ENCODE results near the gene CAPN12.
A peak's percentile ranks its signal among the peaks of the same experiment; 100 is the strongest.

CAPN12 gene

DNA sequence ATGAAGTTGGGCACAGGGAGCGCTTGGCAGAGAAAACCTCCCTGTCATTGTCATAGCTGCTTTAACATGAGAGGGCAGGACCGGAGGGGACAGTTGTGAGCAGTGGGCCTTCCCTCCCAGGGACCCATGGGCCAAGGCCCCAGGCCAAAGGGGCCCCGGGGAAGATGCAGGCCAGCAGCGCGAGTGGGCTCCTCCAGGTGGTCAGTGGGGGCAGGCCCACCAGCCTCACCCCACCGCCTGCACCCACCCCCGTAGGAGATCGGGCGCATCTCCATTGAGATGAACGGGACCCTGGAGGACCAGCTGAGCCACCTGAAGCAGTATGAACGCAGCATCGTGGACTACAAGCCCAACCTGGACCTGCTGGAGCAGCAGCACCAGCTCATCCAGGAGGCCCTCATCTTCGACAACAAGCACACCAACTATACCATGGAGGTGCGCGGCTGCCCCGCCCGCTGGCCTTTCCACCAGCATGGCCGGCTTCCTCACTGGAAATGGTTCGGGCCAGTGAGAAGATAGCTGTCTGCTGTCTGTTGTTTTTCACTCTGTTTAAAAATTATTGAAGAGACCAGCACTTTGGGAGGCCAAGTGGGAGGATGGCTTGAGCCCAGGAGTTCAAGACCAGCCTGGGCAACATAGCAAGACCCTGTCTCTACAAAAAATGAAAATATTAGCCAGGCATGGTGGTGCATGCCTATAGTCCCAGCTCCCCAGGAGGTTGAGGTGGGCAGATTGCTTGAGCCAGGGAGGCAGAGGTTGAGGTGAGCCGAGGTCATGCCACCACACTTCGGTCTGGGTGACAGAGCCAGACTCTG is 18.6 kb downstream of the CAPN12 start:
- no peak for DNase-seq

DNA sequence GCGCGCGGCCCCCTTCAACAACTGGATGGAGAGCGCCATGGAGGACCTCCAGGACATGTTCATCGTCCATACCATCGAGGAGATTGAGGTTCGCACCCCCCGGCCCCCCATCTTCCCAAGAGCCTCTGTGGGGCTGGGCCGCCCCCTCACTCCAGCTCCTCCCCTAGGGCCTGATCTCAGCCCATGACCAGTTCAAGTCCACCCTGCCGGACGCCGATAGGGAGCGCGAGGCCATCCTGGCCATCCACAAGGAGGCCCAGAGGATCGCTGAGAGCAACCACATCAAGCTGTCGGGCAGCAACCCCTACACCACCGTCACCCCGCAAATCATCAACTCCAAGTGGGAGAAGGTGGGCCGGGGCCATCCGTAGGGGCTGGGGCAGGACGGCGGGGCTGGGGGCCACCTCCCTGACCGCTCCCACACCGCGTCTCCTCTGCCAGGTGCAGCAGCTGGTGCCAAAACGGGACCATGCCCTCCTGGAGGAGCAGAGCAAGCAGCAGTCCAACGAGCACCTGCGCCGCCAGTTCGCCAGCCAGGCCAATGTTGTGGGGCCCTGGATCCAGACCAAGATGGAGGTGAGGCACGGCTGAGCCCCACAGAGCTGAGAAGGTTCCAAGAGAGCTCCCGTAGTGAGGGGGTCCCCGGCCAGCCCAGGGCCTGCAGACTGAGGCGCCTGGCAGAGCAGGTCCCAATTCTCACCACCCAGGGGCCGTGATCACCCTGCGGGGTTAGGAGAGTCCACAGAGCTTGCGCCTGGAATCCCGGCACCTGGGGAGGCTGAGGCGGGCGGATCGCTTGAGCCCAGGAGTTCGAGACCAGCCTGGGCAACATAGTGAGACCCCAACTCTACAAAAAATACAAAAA is 20.1 kb downstream of the CAPN12 start:
- DNase-seq = no peak

DNA sequence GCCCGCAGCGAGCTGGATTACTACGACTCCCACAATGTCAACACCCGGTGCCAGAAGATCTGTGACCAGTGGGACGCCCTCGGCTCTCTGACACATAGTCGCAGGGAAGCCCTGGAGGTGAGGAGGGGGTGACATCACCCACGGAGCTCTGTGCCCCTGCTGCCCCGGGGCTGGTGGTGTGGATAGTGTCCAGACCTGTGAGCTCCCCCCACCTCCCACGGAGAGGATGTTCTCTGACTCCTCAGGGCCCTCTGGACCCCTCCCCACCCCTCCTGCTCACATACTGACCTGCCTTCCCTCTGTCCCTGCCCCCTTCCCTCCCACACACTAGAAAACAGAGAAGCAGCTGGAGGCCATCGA is 20.7 kb downstream of the CAPN12 start:
- DNase-seq = no peak

DNA sequence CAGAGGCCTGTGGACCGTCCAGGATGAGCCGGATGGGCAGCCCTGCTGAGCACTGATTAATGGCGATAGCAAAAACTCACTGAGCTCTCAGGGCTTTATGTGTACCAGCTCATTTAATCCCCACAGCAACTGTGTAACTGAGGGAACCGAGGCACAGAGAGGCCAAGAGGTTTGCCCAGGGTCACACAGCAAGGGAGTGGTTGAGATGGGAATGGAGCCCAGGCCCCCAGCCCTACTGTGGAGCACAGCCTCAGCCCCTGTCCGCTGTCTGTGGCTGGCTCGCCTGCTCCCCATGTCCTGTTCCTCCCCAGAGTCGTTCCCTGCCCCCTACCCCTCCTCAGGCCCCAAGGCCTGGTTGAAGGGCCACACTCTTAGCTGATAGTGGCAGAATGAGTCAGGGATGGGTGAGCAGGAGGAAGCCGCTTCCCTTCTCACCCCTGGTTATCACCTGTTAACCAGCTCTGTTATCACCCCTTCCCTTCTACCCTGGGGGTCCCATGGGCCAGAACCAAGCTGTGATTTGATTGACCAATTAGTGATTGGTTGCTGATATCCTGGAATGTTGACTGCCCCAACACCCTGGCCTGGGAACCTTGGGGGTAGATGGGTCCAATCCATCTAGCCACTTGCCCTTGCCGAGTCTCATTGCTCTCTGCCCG is 21.2 kb downstream of the CAPN12 start:
- no peak for DNase-seq

DNA sequence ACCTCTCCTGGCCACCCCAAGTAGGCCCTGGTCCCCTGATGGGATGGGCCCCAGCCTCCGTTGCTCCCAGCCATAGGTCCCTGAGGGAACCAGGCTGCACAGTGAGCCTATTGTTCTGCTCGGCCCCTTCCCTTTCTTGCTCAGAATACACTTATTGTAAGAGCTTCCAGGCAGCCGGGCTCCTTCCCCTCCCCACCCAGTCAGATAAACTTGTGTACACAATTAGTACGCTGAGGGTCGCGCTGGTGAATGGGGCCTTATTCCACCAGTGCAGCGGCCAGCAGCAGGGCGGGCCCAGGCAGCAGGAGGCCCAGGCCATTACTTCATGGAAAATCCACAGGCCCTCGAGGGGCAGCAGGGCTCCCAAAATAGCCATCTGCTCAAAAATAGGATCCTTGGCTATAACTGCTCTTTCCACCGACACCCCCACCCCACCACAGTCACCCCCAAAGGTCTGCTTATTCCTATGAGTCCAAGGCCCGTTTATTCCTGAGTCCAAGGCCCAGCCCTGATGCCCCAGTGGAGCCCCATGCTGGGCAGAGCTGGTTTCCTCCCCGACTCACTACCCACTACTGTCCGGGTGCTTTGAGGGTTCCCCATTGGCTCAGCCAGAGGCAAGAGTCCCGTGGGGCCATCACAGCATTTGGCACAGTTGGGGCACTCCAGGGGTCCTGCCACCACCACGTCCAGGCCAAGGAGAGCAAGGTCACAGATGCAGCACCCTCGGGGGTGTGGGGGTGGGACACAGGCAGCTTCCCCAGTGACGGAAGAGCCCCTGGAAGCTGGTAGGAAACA is 22.1 kb downstream of the CAPN12 start:
- peak; percentile 88 for DNase-seq

DNA sequence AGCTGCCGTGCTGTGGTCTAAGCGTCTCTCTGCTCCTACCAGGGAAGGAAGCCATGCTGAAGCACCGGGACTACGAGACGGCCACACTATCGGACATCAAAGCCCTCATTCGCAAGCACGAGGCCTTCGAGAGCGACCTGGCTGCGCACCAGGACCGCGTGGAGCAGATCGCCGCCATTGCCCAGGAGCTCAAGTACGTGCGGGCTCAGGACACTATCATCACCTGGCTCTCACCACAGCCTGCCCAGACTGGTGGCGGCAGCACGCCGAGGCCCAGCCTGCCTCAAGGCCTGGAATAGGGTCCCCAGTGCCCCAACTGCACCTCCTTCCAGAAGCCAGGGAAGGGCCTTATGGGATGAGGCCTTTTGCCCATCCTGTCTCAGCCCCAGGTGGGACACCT is 22.8 kb downstream of the CAPN12 start:
- no peak for DNase-seq

DNA sequence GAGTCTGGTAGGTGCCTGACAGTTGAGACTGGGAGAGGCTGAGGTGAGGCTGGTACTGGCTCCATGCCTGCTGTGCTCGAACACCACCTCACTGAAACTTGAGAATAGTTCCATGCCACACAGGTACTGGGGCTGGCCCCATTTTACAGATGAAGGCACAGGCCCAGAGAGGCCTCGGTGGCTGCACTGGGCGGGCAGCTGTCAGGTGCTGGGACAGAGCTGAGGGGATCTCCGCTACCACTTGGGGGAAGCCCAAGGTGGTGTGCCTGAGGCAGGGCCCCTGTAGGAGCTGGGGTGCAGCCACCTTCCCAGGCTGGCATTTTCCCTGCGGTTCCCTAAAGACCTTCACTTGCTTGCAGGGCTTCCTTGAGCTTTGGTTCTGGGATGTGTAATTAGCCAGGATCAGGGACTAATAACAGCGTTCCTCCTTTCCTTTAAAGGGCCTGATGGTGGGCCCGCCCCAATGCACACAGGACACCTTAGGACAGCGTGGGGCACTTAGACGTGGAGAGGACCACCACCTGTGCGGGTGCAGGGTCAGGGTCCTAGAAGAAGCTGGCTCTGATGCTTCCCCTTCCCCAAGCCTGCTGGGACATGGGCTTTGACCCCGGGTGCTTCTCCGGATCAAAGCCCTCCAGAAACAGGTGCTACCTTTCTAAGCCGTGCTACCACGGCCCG is 23.6 kb downstream of the CAPN12 start:
- DNase-seq = no peak

DNA sequence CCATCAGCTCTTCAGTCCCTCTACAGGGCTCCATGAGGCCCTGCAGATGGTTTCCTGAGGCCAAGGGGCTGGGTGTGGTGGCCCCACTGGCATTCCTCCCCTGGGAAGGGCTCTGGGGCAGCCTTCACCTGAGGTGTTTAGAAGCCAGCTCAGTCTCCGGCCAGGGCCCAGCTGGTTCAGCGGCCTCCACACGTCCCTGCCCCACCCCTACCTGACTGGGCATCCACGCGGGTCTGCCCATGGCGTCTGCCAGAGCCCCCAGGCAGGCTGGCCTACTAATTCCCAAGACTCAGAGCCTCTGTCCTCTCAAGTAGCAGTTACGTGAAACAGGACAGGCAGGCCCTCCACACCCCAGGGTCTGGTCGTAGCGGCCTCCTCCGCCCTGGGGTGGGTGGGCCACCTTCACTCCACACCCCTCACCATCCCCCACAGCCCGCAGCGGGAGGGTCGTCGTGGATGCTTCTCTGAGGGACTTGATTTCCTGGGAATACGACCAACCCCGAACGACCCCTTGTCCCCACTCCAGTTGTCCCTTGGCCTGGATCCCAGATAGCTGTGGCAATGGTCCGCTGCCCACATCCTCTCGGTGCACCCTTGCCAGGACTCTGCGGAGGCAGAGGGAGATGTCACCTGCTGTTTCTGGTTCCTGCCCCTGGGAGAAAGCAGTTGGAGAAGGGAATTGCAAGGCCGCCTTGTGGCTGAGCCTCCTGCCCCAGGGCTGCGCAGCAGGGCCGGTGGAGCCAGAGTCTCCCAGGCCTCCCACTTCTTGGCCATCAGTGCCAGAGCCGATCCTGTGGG is 24.3 kb downstream of the CAPN12 start:
- no peak for DNase-seq

DNA sequence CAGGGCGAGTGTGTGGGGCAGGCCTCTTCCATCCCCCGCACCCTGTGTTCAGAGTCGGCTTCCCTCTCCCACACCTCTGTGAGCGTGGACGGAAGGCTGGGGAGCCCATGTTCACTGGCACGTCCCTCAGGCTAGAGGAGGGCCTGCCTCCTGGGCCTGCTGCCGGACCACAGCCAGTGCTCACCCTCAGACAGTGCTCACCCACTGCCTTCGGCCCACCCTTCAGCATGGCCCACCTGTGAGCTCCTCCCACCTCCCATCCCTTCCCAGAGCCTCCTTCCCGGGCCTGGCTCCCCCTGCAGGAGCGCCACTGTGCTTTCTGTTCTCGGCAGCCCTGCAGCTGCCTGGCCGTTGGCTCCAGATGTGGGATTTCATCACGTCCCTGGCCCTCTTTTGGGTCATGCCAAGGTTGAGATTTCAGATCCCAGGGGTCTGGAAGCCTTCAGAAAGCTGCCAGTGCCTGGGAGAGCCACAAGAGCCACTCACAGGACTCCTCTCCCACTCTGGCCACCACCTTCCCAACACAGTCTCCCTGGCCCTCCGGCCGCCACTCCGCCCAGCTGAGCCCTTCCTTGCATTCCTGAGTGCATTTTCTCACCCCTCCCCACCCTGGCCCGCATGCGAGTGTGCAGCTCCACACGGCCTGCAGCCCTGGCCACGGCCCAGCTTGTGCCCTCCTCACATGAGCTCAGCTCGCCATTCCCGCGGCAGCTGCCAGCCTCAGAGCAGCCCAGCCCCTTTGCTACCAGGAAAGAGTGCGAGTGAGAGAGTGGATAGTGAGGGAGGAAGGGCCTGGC is 25.3 kb downstream of the CAPN12 start:
- peak; percentile 53 for DNase-seq

DNA sequence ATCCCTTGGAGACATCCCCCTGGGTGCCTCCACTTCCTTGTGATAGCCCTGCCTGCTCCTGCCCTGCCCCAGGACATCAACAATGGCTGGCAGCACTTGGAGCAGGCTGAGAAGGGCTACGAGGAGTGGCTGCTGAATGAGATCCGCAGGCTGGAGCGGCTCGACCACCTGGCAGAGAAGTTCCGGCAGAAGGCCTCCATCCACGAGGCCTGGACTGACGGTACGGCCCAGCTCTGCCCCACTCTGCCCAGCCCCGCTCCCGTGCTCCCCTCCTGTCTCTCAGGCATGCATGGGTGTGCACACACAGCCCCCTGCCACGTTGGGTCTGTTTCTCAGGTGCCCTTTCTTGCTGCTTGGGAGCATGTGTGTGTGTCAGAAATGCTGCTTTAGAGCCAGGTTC is 26.4 kb downstream of the CAPN12 start:
- no peak for DNase-seq

DNA sequence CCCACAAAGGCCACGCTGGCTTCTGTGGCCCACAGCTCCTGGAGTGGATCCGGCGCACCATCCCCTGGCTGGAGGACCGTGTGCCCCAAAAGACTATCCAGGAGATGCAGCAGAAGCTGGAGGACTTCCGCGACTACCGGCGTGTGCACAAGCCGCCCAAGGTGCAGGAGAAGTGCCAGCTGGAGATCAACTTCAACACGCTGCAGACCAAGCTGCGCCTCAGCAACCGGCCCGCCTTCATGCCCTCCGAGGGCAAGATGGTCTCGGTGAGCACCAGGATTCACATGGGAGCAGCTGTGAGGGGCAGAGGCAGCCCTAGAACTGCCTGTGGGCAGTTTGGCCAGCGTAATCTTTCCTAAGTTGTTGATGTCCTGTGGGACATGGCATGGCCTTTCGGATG is 27.2 kb downstream of the CAPN12 start:
- no peak for DNase-seq

DNA sequence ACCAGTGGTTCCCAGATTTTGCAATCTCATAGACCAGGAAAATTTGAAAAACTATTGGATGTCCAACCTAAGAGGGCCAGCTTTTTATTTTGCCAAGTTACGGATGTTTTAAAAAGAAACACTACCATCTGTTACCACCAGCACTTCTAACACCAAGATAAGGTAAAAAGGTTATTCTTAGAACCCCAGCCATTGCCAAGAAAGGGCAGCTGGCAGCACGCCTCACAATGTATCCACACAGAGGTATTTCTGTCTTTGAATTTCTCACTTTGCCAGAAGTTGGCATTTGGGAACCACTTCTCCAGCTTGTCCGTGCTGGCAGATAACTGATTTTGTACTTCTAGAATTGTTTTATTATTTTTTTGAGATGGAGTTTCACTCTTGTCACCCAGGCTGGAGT is 28.7 kb downstream of the CAPN12 start:
- no peak for DNase-seq

DNA sequence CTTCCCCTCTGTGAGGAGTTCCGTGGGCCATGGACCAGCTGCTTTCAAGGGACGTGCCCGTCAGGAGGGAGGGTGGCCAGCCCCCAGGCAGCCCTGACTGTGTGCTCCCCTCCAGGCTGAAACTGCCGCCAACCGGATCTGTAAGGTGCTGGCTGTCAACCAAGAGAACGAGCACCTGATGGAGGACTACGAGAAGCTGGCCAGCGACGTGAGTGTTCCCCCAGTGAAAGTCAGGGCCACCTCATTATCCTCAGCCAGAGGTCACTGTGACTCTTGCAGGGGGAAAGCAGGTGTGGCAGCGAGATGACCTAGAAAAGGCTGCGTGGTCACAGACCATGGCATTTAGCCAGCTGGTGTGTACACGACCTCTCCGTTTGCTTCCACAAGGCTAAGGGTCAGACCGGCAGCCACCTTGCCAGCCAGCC is 29.9 kb downstream of the CAPN12 start:
- DNase-seq = no peak

DNA sequence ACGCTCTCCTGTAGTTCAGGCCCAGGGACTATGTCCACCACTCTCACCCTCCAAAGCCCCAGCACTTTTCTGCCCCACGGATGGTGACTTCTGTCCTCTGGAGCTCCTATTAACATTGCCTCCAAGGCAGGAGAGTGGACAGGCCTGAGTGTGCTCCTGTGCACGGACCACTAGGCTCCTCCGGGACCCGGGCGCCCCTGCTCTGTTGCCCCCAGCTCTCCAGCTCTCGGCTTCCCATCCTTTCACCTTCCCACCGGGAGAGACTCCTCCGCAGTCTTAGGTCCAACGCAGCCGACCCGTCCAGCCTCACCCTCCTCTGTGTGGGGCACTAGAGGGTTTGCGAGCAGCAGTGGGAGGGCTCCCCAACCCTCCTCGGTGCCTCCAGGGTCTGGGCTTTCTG is 30.4 kb downstream of the CAPN12 start:
- DNase-seq = no peak

DNA sequence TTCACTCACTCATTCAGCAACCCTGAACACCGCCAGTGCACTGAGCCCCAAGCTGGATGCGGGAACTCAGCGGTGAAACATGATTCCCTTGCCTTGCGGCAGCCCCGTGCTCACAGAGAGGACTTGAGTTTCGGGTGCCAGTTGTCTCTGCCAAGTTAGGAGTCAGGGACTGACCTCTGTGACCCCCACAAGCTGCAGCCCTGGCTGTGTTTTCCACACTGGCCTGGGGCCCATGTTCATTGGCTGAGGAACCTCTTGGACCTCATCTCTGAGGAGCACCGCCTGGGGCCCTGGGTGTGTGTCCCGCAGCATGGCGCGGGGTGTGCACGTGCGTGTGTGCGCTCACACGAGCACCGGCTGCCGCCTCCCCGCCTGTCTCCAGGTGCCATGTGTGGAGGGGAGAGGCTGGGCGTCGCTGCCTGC is 31.0 kb downstream of the CAPN12 start:
- DNase-seq = no peak

DNA sequence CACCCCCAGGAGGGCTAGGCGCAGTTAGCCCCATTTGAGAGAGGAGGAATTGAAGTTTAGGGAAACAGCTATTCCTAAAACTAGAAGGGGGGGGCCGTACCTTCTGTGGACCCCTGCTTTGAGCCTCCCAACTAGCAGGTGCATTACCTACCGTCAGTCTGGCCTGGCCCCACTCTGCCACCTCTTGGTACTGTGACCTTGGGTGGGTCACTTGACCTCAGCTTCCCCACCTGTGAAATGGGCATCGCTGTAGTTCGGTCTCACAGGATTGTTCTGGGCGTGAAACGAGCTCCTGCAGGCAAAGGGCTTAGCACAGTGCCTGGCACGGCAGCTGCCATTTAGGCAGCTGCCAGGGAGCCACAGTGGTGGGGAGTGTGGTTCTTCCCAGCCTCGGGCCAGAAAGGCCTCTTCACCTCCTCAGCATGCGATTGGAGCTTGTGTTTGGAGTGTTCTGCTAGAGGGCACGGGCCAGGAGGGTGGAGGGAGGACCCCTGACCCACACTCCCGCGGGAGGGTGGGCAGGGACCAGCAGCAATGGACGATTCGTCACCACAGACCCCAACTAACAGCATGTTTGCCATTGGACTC is 32.0 kb downstream of the CAPN12 start:
- no peak for DNase-seq

DNA sequence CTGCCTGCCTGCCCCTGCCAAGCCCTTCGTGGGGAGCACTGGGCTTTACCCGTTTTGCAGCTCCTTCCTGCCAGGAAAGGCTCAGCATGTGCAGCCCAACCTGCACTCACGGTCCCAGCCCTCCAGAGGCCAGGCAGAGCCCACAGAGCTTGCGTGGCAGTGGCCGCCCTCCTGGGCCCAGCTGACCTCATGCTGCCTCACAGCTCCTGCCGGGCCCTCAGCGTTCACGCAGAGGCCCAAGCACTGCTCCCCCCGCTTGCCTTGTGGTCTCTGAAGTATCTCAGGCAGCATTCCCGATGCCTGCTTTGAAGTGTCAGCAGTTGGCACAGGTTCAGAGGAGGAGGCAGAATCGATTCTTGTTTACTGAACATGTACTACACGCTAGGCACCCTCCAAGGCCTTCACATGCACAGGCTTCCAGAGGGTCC is 32.5 kb downstream of the CAPN12 start:
- no peak for DNase-seq

DNA sequence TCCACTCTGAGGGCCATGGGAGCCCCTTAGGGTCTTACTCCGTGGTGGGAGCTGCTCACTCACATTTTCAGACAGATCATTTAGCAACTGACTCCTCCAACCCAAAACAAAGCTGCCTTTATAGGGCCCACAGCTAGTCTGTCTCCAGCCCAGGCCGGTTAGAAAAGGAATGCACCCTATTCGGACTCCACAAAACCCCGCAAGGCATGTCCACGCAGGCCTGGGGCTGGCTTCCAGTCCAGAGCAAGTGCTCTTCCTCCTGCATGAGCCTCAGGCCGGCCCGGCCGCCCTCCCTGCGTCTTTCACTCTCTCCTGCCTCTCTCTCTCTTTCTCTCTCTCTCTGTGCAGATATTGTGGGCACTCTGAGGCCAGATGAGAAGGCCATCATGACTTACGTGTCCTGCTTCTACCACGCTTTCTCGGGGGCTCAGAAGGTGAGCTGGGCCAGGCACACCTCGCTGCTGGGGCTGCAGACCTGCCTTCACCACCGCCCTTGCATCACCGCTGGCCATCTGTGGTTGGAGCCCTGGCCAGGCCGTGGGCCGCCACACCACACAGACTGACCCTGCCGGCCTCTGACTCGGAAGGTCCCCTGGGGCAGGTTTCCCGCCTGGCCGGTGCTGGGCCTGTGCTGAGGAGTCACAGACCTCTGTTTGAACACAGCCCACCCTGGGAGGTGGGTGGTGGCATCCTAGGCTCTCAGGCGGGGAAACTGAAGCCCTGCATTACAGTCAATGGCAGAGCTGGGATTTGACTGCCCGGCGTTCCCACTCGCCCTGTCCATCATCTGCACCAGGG is 33.1 kb downstream of the CAPN12 start:
- DNase-seq = no peak

DNA sequence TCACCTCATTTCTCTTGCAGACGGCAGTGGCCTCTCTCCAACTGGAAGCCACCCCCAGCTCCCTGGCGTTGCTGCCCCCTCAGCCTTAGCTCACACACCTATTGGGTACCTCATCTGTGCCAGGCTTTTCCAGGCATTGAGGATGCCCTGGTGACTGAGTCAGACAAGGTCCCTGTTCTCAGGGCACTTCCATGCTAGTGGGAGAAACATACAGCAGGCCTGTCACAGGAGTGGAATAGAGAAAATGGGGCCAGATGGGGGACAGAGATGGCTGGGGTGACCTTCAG is 33.9 kb downstream of the CAPN12 start:
- DNase-seq = no peak
